ENCODE data around the gene MAP3K4.

DNA sequence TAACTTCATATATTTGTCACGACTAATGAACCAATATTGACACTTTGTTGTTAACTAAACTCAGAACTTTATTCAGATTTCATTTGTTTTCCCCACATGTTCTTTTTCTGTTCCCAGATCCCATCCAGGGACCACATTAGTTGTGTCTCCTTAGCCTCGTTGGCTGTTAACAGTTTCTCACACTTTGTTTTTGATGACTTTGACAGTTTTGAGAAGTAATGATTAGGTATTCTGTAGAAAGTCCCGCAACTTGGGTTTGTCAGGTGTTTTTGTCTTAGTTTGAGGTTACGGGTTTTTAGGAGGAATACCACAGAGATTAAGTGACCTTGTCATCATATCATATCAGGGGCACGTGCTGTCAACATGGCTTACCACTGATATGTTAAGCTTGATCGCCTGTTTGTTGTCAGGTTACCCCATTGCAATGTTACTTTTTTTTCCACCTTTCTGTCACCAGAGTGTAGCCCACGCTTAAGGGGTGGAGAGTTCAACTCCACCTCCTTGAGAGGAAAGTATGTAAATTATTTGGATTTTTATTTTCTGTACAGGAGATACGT lies 32.9 kb downstream of the MAP3K4 start:
- TF ChIP-seq POLR2A (IDR thresholded peaks at IDR 0.05), result no peak
- TF ChIP-seq, protein P1, sequence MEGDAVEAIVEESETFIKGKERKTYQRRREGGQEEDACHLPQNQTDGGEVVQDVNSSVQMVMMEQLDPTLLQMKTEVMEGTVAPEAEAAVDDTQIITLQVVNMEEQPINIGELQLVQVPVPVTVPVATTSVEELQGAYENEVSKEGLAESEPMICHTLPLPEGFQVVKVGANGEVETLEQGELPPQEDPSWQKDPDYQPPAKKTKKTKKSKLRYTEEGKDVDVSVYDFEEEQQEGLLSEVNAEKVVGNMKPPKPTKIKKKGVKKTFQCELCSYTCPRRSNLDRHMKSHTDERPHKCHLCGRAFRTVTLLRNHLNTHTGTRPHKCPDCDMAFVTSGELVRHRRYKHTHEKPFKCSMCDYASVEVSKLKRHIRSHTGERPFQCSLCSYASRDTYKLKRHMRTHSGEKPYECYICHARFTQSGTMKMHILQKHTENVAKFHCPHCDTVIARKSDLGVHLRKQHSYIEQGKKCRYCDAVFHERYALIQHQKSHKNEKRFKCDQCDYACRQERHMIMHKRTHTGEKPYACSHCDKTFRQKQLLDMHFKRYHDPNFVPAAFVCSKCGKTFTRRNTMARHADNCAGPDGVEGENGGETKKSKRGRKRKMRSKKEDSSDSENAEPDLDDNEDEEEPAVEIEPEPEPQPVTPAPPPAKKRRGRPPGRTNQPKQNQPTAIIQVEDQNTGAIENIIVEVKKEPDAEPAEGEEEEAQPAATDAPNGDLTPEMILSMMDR (IDR thresholded peaks at IDR 0.05), result no peak
- no peak for TF ChIP-seq EP300 (IDR thresholded peaks at IDR 0.05)
- no peak for TF ChIP-seq POLR2AphosphoS5 (IDR thresholded peaks at IDR 0.05)

Measured in sigmoid colon (tissue), 4 donors.